HCT116 (cell line): Measurements from ENCODE around the gene VPS35L. TPM values are rescaled to one million over a fixed set of nuclear protein-coding genes. Genes with fewer than 3 reads are reported as not detected.
A peak's percentile ranks its signal among the peaks of the same experiment; 100 is the strongest.

ENCODE experiments used
- ATAC-seq: fragments of 200-7000 bp; cut with Tn5 transposase; 2 replicates; pipeline ENCODE4 v1.9.1; 2020; ENCODE audit warnings: mild to moderate bottlenecking, moderate library complexity
- BruUV-seq: library from RNA; stranded (reverse); fragments of 400-500 nt; replicated peaks from 2 replicates; lab custom pipeline; 2021; lab: Mats Ljungman, UMichigan
- CTCF ChIA-PET: fragments of 300-600 bp; sonication (Branson Sonifier 250); formaldehyde crosslinking; loops from one replicate; lab custom pipeline; 2021; ENCODE audit warnings: antibody characterized with exemption; lab: Charles Lee
- POLR2A ChIA-PET: fragments of 300-600, 350-600 bp; sonication (Branson Sonifier 250); formaldehyde crosslinking; loops from one replicate; lab custom pipeline; 2021; ENCODE audit warnings: antibody characterized with exemption; lab: Charles Lee
- RAD21 ChIA-PET, 2 experiments: fragments of 300-600 bp; sonication (Branson Sonifier 250); formaldehyde crosslinking; loops; one replicate each; lab custom pipeline; 2023; ENCODE audit warnings: low total read pairs in 2 of 2; ENCODE audit not compliant: uncharacterized antibody in 2 of 2, unreplicated experiment in 2 of 2, low non-redundant PET in 1 of 2; lab: Charles Lee
- DNase-seq: peaks from one replicate; pipeline ENCODE4 v3.0.0-alpha.2; 2010; ENCODE audit warnings: low read depth, low spot score
- H2AFZ ChIP-seq: fragments of 200-600 bp; shearing (Covaris generic), sonication (generic); 2 replicates; pipeline ENCODE4 v1.6.1; 2017; ENCODE audit warnings: low read depth, mixed run types, mixed read lengths, antibody characterized with exemption, low read length; ENCODE audit not compliant: poor library complexity, severe bottlenecking
- H3K27ac ChIP-seq: 2 replicates; pipeline ENCODE4 v1.5.1; 2012; ENCODE audit warnings: low read depth, low read length
- H3K27me3 ChIP-seq: fragments of 200-600 bp; sonication (generic); 2 replicates; pipeline ENCODE4 v1.6.1; 2016; ENCODE audit warnings: mixed run types, low read length, mixed read lengths; ENCODE audit not compliant: insufficient read depth
- H3K36me3 ChIP-seq, 2 experiments: fragments of 200-500 bp in 1 of 2; fragments of 200-600 bp in 1 of 2; sonication (Bioruptor generic) in 1 of 2; sonication (generic) in 1 of 2; 2 replicates each; pipeline versions ENCODE4 v1.5.1 to v1.6.1; 2014 to 2016; ENCODE audit warnings: low read length in 2 of 2, inconsistent platforms in 1 of 2, mixed read lengths in 1 of 2, mixed run types in 1 of 2; ENCODE audit not compliant: insufficient read depth in 2 of 2, control insufficient read depth in 1 of 2
- H3K4me1 ChIP-seq, 2 experiments: fragments of 200-600 bp in 1 of 2; sonication (generic) in 1 of 2; 2 replicates each; pipeline versions ENCODE4 v1.5.1 to v1.6.1; 2012 to 2017; ENCODE audit warnings: low read length in 2 of 2, inconsistent platforms in 1 of 2, mild to moderate bottlenecking in 1 of 2, mixed read lengths in 1 of 2, mixed run types in 1 of 2, moderate library complexity in 1 of 2; ENCODE audit not compliant: insufficient read depth in 2 of 2, control insufficient read depth in 1 of 2
- H3K4me2 ChIP-seq: fragments of 200-600 bp; sonication (generic); 2 replicates; pipeline ENCODE4 v1.6.1; 2017; ENCODE audit warnings: mixed run types, low read length, mixed read lengths
- H3K4me3 ChIP-seq, 2 experiments: fragments of 200-600 bp in 1 of 2; sonication (generic) in 1 of 2; replicated peaks in 1 of 2; 2 replicates each; pipeline ENCODE4 v1.5.1; 2011 to 2016; ENCODE audit warnings: low read length in 2 of 2, control low read depth in 1 of 2, low read depth in 1 of 2, mild to moderate bottlenecking in 1 of 2, mixed read lengths in 1 of 2, mixed run types in 1 of 2
- H3K79me2 ChIP-seq: fragments of 200-600 bp; sonication (generic); 2 replicates; pipeline ENCODE4 v1.6.1; 2017; ENCODE audit warnings: mild to moderate bottlenecking, mixed run types, low read length, moderate library complexity, mixed read lengths; ENCODE audit not compliant: insufficient read depth
- H3K9ac ChIP-seq: fragments of 200-600 bp; sonication (generic); 2 replicates; pipeline ENCODE4 v1.6.1; 2016; ENCODE audit warnings: low read length, mixed read lengths
- H3K9me2 ChIP-seq: fragments of 200-600 bp; sonication (generic), shearing (Covaris generic); 2 replicates; pipeline ENCODE4 v1.6.1; 2017; ENCODE audit warnings: mixed run types, mild to moderate bottlenecking, moderate library complexity; ENCODE audit not compliant: insufficient read depth
- H3K9me3 ChIP-seq, 2 experiments: fragments of 200-500 bp in 1 of 2; fragments of 200-600 bp in 1 of 2; sonication (Bioruptor generic) in 1 of 2; sonication (generic) in 1 of 2; 2 replicates each; pipeline ENCODE4 v1.6.1; 2014 to 2017; ENCODE audit warnings: low read length in 2 of 2, mixed read lengths in 2 of 2, inconsistent platforms in 1 of 2, low read depth in 1 of 2, mild to moderate bottlenecking in 1 of 2, mixed run types in 1 of 2, moderate library complexity in 1 of 2; ENCODE audit not compliant: control insufficient read depth in 1 of 2, insufficient read depth in 1 of 2
- H4K20me1 ChIP-seq: fragments of 200-600 bp; sonication (generic), shearing (Covaris generic); 2 replicates; pipeline ENCODE4 v1.6.1; 2017; ENCODE audit warnings: mixed run types, mild to moderate bottlenecking, moderate library complexity; ENCODE audit not compliant: insufficient read depth
- CBX3 ChIP-seq: IDR thresholded peaks from 2 replicates; pipeline ENCODE4 v1.6.1; 2012; ENCODE audit warnings: low read depth
- EGR1 ChIP-seq: IDR thresholded peaks from 2 replicates; pipeline ENCODE4 v1.6.1; 2012; ENCODE audit warnings: low read depth
- JUND ChIP-seq: IDR thresholded peaks from 2 replicates; pipeline ENCODE4 v1.6.1; 2012
- POLR2AphosphoS5 ChIP-seq: IDR thresholded peaks from 2 replicates; pipeline ENCODE4 v1.6.1; 2011; ENCODE audit warnings: mild to moderate bottlenecking, low read depth, low read length, moderate library complexity
- RAD21 ChIP-seq: IDR thresholded peaks from 2 replicates; pipeline ENCODE4 v1.6.1; 2012; ENCODE audit warnings: low read depth, mild to moderate bottlenecking
- SIN3A ChIP-seq: IDR thresholded peaks from 2 replicates; pipeline ENCODE4 v1.6.1; 2012; ENCODE audit warnings: low read depth
- TCF7L2 ChIP-seq: IDR thresholded peaks from 2 replicates; pipeline ENCODE4 v1.7.0; 2011; ENCODE audit warnings: borderline replicate concordance, inconsistent platforms; ENCODE audit not compliant: insufficient read depth, insufficient read length; ENCODE audit errors: extremely low read depth
- intact Hi-C: fragments of 100-400 bp; cut with micrococcal nuclease; formaldehyde crosslinking; loops from 2 replicates; pipeline ENCODE4 v1.10.0; 2022
- total RNA-seq: library from RNA; stranded (reverse); gene quantifications from one replicate; pipeline ENCODE4 v1.2.1, GENCODE V29; 2021; ENCODE audit not compliant: unreplicated experiment
- TF ChIP-seq, protein P1 (sequence below), 3 experiments: fragments of 200-600 bp in 1 of 3; sonication (generic) in 1 of 3; IDR thresholded peaks in 2 of 3; conservative IDR thresholded peaks in 1 of 3; 2 replicates each; pipeline ENCODE4 v1.5.1; 2012 to 2017; ENCODE audit warnings: low read depth in 2 of 3, low read length in 2 of 3, antibody characterized with exemption in 1 of 3, borderline replicate concordance in 1 of 3, control low read depth in 1 of 3, mild to moderate bottlenecking in 1 of 3, mixed read lengths in 1 of 3, mixed run types in 1 of 3, moderate library complexity in 1 of 3; ENCODE audit not compliant: insufficient read depth in 1 of 3

VPS35L gene
- total RNA-seq, 1 experiment from 2014 or later: 21.4 TPM

DNA sequence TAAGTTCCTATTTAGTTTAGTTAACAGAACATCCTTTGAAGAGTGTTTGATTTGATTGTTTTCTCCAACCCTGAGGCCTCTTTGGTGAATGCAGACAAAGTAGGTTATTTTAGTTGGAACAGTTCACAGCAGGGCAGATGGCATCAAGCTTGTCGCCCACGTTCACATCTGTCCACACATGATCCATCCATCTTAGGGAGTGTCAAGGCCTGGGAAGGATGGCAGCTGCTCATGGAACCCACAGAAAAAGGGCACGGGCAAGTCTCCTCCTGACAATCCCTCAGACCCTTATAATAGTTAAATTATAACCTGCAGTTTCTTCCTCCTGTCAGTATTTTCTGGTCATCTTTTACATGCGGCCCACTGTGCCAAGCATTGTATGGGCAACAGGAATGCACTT, 102.3 kb downstream of the VPS35L start:
- BruUV-seq: no TSS peak
- Histone ChIP-seq H3K79me2 (no peaks in the 10 kb centered on the region), H3K27ac (no peak overlapping the region), H2AFZ (no peak overlapping the region), H3K9ac (no peak overlapping the region), H3K9me2 (no peaks in the 10 kb centered on the region)
- intact Hi-C loops: no loop called here
- TF ChIP-seq, protein P1, sequence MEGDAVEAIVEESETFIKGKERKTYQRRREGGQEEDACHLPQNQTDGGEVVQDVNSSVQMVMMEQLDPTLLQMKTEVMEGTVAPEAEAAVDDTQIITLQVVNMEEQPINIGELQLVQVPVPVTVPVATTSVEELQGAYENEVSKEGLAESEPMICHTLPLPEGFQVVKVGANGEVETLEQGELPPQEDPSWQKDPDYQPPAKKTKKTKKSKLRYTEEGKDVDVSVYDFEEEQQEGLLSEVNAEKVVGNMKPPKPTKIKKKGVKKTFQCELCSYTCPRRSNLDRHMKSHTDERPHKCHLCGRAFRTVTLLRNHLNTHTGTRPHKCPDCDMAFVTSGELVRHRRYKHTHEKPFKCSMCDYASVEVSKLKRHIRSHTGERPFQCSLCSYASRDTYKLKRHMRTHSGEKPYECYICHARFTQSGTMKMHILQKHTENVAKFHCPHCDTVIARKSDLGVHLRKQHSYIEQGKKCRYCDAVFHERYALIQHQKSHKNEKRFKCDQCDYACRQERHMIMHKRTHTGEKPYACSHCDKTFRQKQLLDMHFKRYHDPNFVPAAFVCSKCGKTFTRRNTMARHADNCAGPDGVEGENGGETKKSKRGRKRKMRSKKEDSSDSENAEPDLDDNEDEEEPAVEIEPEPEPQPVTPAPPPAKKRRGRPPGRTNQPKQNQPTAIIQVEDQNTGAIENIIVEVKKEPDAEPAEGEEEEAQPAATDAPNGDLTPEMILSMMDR (IDR thresholded peaks at IDR 0.05 in 2 of 3, conservative IDR thresholded peaks at IDR 0.05 in 1 of 3; ENCODE audit: borderline replicate concordance in 1 of 3, insufficient read depth in 1 of 3, low read depth in 2 of 3, low read length in 2 of 3): no peak
- TF ChIP-seq TCF7L2: no peak
- no peak for TF ChIP-seq CBX3
- no peak for TF ChIP-seq JUND
- no peak for TF ChIP-seq SIN3A
- no peak for TF ChIP-seq POLR2AphosphoS5
- TF ChIP-seq EGR1: no peak
- TF ChIP-seq, all 23 proteins: peak for 0
- Histone ChIP-seq H3K4me1 (no peaks in the 10 kb centered on the region), H4K20me1 (no peaks in the 10 kb centered on the region), H3K27me3 (no peaks in the 10 kb centered on the region), H3K9me3 (no peaks in the 10 kb centered on the region), H3K4me3 (no peak overlapping the region), H3K4me2 (no peak overlapping the region), H3K36me3 (no peaks in the 10 kb centered on the region)
- POLR2A ChIA-PET: no interaction called here
- no peak for ATAC-seq
- no peak for DNase-seq
- CTCF ChIA-PET: no interaction called here
- RAD21 ChIA-PET: no interaction called here

DNA sequence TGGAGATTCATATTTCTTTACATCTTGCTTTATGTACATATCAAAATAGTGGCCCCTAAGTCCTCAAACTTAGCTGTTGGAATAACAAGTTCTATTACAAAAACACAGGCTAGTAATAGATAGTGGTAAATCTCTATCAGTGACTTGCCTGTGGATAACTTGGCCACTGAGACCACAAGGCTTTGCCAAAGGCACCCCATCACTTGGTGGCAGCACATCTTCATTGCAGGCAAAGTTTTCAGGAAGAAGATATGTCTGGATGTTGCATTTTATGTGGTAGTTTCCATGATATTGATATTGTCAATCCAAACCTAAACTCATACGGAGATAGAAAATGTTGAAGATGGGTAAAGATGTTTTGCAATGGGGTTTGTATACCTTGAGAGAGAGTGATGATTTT, 104.1 kb downstream of the VPS35L start:
- ATAC-seq: no peak
- Histone ChIP-seq H3K9ac (no peak overlapping the region), H2AFZ (no peak overlapping the region), H3K27ac (no peak overlapping the region), H3K4me1 (no peaks in the 10 kb centered on the region), H3K9me3 (no peaks in the 10 kb centered on the region), H4K20me1 (no peaks in the 10 kb centered on the region), H3K4me3 (no peak overlapping the region), H3K36me3 (no peaks in the 10 kb centered on the region), H3K27me3 (no peaks in the 10 kb centered on the region), H3K4me2 (no peak overlapping the region), H3K79me2 (no peaks in the 10 kb centered on the region), H3K9me2 (no peaks in the 10 kb centered on the region)
- CTCF ChIA-PET: no interaction called here
- RAD21 ChIA-PET: no interaction called here
- intact Hi-C loops: no loop called here
- no peak for DNase-seq
- POLR2A ChIA-PET: no interaction called here
- no TSS peak for BruUV-seq
- TF ChIP-seq, protein P1 (IDR thresholded peaks at IDR 0.05 in 2 of 3, conservative IDR thresholded peaks at IDR 0.05 in 1 of 3; ENCODE audit: borderline replicate concordance in 1 of 3, insufficient read depth in 1 of 3, low read depth in 2 of 3, low read length in 2 of 3): 0 out of 6 replicates have a peak, but pooled peaks of 1 of the 3 experiments have one; percentile 14
- peak; percentile 46; the same call in 1 of the 2 replicates for TF ChIP-seq RAD21
- TF ChIP-seq TCF7L2: no peak
